ENCODE results near the gene GRIPAP1. TPM values are rescaled to one million over a fixed set of nuclear protein-coding genes. Genes with fewer than 3 reads are reported as not detected.
"Not testable (repeated sequence)": the region's sequence is repeated elsewhere in the genome, so short reads cannot be mapped to it uniquely, and the experiment has no call there.

GRIPAP1 gene
- total RNA-seq, 1 donor from 2014 or later = 21.0 TPM

DNA sequence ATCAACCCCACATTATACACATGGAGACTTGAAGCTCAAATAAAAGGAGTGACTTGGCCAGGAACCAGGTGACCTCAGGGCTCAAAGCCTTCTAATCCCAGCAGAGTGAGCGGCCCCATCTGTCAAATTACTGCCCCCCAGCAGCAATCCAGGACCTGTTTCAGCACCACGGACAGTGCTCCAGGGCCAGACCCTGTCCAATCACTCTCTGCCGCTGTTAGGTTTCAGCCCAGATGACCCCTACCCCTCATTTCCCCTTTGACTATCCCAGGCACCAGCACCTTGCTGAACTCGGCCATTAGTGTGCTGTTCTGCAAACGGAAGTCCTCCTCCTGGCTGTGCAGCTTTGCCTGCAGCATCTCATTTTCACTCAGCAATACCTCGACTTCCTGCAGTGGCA lies 5.1 kb downstream of the GRIPAP1 start:
- DNase-seq = no peak

GRCh38 chrX:48992341-48992740 lies 9.7 kb downstream of the GRIPAP1 start:
- no peak for DNase-seq

GRCh38 chrX:48989483-48989882 lies 12.6 kb downstream of the GRIPAP1 start:
- DNase-seq = no peak

DNA sequence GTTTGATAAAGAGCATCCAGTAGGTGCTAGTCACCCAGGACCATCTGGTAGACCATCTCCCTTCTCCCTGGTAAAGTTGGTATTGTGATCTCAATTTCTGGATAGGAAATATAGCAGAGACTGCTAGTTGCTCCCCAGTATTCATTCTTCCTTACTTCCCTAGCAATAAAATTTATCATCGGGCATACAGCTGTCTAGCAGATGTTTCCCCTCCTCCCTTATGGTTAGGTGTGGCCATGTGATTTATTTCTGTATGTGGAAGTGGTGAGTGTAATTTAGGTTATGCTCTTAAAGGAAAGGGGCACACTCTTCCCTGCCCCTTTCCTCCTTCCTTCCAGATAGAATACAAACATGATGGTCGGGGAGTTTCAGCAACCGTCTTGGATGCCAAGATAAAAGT lies 18.2 kb downstream of the GRIPAP1 start:
- DNase-seq = no peak

GRCh38 chrX:48983081-48983480 lies 19.0 kb downstream of the GRIPAP1 start:
- DNase-seq = no peak

GRCh38 chrX:48981178-48981577 lies 20.9 kb downstream of the GRIPAP1 start:
- DNase-seq = no peak

DNA sequence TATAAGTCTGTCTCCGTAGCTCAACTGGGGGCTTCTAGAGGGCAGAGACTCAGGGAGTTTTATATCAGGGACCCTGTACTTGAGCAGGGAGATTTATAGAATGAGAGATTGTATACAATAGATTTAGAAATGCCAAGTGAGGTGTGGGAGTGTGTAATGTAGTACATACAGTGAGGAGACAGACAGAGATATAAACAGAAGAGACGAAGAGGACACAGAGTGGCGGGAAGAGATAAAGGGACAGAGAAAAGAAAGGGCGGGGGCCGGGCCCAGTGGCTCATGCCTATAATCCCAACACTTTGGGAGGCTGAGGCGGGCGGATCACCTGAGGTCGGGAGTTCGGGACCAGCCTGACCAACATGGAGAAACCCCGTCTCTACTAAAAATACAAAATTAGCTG lies 21.7 kb downstream of the GRIPAP1 start:
- not testable (repeated sequence) for DNase-seq

- no peak for DNase-seq
Observed at GRCh38 chrX:48978226-48978625, 23.8 kb downstream of the GRIPAP1 start.

DNA sequence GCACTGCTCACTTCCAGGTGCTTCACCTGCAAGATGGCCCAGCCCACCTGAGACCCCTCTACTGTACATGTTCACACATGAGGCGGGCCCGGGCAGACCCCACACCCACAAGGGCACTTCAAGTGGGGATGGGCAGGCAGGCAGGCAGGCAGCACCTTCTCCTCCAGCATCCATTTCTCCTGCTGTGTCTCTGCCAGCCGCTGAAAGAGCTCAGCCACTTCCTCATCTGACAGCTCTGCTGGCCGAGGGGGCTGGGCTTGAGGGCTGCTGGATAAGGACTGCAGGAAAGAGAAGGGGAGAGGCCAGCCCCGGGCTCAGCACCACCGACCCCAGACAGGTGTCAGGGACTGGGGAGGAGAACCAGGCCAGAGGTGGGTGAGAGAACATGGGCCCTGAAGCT lies 26.0 kb downstream of the GRIPAP1 start:
- no peak for DNase-seq

DNA sequence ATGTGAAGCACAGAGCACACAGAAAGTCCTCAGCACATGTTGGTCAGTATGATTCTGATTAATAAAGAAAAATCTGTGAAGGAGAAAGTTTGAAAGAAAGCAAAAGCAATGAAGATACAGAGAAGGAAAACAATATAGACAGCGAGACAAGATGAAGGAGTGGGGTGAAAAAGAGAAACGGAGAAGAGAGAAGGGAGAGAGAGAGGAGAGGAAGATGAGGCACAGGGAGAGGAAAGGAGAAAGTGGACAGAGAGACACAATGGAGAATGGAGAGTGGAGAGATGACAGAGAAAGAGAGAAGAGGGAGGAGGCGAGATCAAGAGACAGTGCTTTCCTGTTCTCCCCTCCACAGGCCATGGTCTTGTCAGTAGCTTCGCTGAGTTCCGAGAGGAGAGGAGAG lies 26.5 kb downstream of the GRIPAP1 start:
- DNase-seq = no peak

GRCh38 chrX:48975041-48975440 lies 27.0 kb downstream of the GRIPAP1 start:
- no peak for DNase-seq

DNA sequence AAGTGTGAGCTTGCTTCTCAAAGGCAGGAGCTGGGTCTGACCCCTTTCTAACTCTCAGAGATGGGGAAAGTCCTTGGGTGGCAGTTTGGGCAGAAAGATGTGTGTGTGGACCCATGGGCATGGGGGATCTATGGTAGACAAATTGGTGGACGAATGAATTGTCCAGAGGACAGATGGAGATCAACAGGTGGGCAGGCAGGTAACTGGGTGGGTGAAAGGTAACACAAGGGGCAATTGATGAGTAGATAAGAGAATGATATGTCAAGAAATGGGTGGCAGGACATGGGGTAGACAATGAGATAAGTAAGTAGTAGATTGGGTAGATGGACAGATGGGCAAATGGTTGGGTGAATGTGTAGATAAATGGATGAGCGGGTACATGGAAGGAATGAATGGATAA lies 27.5 kb downstream of the GRIPAP1 start:
- DNase-seq = no peak

- no peak for DNase-seq
Observed at GRCh38 chrX:48974033-48974432, 28.0 kb downstream of the GRIPAP1 start.

DNA sequence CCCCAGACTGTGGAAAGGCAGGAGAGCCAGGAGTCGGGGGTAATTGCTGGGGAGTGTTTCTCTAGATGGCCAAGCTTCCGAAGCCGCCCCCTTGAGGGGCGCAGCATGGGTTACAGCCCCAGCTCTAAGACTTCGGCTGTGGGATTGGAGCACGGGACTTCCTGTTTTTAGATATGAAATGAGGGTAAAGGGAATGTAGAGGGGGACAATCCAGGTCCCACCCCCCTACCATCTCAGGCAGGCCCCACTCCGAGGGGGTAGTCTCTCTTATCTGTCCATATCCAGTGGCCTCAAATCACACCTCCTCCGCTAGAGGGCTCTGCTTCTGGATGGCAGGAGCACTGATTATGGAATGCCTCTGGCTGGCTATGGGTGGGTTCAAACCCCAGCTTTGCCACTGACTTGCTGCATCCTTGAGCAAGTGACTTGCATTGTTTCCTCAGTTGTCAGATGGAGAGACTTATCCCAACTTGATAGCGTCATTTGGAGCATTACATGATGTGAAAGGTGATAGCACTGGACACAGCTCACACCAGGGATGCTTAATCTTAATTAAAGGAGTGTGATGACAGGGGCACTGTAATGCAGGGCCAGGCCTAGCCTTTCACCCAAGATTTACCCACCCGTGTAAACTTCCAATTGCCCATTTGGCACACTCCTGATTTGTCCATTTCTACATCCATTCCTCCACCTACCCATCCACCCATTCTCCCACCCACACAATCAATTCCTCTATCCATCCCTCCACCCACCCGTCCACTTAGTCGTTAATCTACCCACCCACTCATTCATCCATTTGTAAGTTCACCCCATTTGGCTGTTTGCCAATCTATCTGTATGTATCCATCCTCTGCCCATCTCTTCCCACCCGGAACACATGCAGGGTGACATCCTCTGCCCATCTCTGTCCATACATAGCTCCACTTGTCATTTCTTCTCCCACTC lies 29.6 kb downstream of the GRIPAP1 start:
- DNase-seq = no peak

- peak; percentile 24 for DNase-seq
Observed at GRCh38 chrX:48971249-48972219, 30.5 kb downstream of the GRIPAP1 start, which contains the start of gene KCND1. TSS of gene KCND1 (minus strand) at chrX:48971844. CDS start at chrX:48970271, 1,573 bp downstream.

DNA sequence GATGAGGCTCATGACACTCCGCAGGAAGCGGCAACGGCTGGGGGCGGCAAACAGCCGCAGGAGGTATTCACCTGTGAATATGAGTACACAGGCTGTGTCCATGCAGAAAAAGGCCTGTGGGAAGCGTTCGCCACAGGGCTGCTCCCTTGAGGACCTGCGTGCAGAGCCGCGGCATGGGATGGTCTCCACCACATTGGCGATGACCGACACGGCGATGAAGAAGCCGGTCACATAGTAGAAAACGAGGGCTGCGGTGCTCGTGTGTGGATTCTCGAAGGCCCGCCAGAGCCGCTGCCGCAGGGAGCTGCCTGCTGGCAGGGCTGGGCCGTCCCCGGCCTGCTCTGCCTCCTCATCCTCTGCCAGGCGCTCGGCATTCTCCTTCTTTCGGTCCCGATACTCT lies 32.6 kb downstream of the GRIPAP1 start:
- no peak for DNase-seq

DNA sequence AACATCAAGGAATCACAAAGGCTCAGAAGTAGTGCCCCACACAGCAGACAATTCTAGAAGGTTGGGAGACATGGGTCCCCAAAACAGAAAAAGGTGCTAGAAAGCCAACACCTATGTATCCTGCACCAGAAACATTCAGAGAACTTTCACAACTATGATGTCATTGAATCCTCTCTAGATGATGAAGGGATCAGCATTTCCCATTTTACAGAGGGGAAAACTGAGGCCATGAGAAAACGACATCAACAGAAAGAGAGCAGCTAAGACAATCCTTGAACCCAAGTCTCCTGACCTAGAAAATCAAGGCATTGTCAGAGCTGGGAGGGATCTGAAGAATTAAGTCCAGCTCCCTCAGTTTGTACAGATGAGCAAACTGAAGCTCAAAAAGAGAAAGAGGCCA lies 33.7 kb downstream of the GRIPAP1 start:
- DNase-seq = no peak

DNA sequence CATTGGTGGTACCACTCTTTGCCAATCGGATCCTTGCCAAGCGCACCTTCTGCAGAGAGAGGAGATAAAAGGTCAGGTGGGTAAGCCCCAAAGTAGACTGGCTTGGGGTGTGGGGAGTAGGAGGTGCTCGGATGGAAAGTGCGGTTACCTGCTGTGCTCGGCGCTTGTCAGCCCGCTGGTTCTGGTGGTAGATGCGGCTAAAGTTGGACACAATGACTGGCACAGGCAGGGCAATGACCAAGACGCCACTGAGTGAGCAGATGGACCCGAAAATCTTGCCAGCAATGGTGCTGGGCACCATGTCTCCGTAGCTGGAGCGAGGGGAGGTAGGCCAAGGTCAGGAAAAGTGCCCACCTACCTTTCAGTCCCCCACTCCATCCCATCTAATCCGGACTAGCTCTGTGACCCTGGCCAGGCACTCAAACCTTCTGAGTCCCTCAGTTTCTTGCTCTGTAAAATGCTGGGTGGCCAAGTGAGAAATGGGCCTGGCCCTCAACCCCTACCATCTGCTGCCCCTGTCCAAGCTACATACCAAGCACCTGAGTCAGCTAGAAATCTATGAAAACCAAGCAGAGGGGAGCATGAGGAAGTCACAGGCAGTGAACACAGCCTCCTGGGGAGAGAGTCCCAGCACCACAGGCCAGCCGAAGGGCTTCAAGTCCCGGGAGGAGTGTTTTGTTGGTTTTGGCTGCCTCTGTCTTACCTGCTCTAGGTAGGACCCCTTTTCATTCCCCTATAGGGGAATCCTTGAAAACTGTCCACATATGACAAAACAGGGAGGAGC lies 35.1 kb downstream of the GRIPAP1 start:
- DNase-seq = no peak

DNA sequence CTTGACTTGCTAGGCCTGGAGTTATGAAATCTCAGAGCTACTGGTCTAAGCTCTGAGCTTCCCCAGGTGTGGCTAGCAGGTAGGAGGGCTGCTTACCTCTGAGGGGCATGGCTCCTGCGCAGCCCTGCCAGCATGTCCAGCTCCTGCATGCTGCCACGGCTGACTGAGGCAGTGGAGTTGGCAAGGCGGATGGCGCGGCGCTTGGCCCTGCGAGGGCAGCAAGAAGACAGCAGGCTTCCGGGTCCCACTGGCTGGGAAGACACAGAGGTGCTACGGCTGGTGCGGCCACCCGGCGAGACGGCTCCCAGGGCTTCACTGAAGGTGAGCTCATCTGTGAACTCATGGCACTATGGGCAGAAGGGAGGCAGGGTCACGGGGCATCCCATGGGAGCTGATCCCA lies 36.1 kb downstream of the GRIPAP1 start:
- no peak for DNase-seq

- DNase-seq = peak; percentile 25
Observed at GRCh38 chrX:48961585-48962091, 40.4 kb downstream of the GRIPAP1 start.

DNA sequence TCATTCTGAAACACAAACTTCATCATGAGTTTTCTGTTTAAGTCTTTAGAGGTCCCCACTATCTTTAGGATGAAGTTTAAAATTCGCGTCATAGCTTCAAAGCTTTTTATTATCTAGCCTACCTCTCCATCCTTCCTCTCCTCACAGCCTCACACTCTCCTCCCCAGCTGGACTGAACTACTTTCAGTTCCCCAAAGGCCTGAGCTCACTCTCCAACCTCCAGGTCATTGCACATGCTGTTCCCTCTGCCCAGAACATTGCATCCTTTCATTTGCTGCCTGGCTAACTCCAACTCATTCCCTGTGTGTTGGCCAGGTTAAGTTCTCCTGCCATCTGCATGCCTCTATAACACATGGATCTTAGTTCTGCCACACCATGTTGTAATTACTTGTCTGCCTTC lies 41.8 kb downstream of the GRIPAP1 start:
- DNase-seq = no peak

GRCh38 chrX:48958635-48959094 lies 43.4 kb downstream of the GRIPAP1 start:
- peak; percentile 59 for DNase-seq
